ENCODE results near the gene CDCA8. TPM values are rescaled to one million over a fixed set of nuclear protein-coding genes. Genes with fewer than 3 reads are reported as not detected.

CDCA8 gene
- total RNA-seq, 4 donors from 2014 or later: 3.1 to 7.4 (median 4.0) TPM

- H3K27me3 ChIP-seq: no peaks in the 10 kb centered on the region
- no peak overlapping the region for H3K4me3 ChIP-seq
- DNase-seq: no peak
- no peak overlapping the region for H3K27ac ChIP-seq
- no peaks in the 10 kb centered on the region for H3K9me3 ChIP-seq
- TF ChIP-seq CTCF (IDR thresholded peaks at IDR 0.05) (no peak), POLR2A (IDR thresholded peaks at IDR 0.05) (no peak)
- H3K4me1 ChIP-seq: peaks cover 0 to 3% (median 0%) of the 10 kb centered on the region in 4 donors
- no peaks in the 10 kb centered on the region for H3K36me3 ChIP-seq
These were observed 20.0 kb upstream of the CDCA8 start for GRCh38 chr1:37672136-37672870.

GRCh38 chr1:37673920-37674319, 18.4 kb upstream of the CDCA8 start:
- no peak overlapping the region for H3K27ac ChIP-seq
- H3K4me3 ChIP-seq: no peak overlapping the region
- no peaks in the 10 kb centered on the region for H3K9me3 ChIP-seq
- peaks cover 0 to 3% (median 0%) of the 10 kb centered on the region in 4 donors for H3K4me1 ChIP-seq
- H3K27me3 ChIP-seq: no peaks in the 10 kb centered on the region
- TF ChIP-seq CTCF (IDR thresholded peaks at IDR 0.05) (no peak), POLR2A (IDR thresholded peaks at IDR 0.05) (no peak)
- DNase-seq: peak in 1 of 3 donors; percentile 22
- H3K36me3 ChIP-seq: no peaks in the 10 kb centered on the region

GRCh38 chr1:37676281-37677142, 15.8 kb upstream of the CDCA8 start:
- H3K27ac ChIP-seq: peak overlapping the region; percentile 1 to 50 (median 26)
- H3K36me3 ChIP-seq: no peaks in the 10 kb centered on the region
- no peaks in the 10 kb centered on the region for H3K27me3 ChIP-seq
- H3K4me1 ChIP-seq: peaks cover 0 to 3% (median 0%) of the 10 kb centered on the region in 4 donors
- no peak for DNase-seq
- H3K4me3 ChIP-seq: no peak overlapping the region
- no peaks in the 10 kb centered on the region for H3K9me3 ChIP-seq
- TF ChIP-seq CTCF (IDR thresholded peaks at IDR 0.05) (no peak), POLR2A (IDR thresholded peaks at IDR 0.05) (no peak)

GRCh38 chr1:37677143-37677439, 15.2 kb upstream of the CDCA8 start:
- H3K27ac ChIP-seq: peak overlapping the region in 1 of 4 donors; percentile 44

GRCh38 chr1:37677808-37678207, 14.5 kb upstream of the CDCA8 start:
- peaks cover 0 to 3% (median 0%) of the 10 kb centered on the region in 3 donors for H3K36me3 ChIP-seq
- no peaks in the 10 kb centered on the region for H3K9me3 ChIP-seq
- no peaks in the 10 kb centered on the region for H3K27me3 ChIP-seq
- no peak for DNase-seq
- no peak for TF ChIP-seq POLR2A (IDR thresholded peaks at IDR 0.05)
- TF ChIP-seq CTCF (IDR thresholded peaks at IDR 0.05): no peak
- no peak overlapping the region for H3K27ac ChIP-seq
- peaks cover 0 to 3% (median 0%) of the 10 kb centered on the region in 4 donors for H3K4me1 ChIP-seq
- H3K4me3 ChIP-seq: no peak overlapping the region

More at GRCh38 chr1:37677143-37677439, 15.2 kb upstream of the CDCA8 start:
- no peak for DNase-seq
- no peaks in the 10 kb centered on the region for H3K27me3 ChIP-seq
- no peaks in the 10 kb centered on the region for H3K36me3 ChIP-seq
- H3K4me3 ChIP-seq: no peak overlapping the region
- no peaks in the 10 kb centered on the region for H3K9me3 ChIP-seq
- peaks cover 0 to 3% (median 0%) of the 10 kb centered on the region in 4 donors for H3K4me1 ChIP-seq
- TF ChIP-seq CTCF (IDR thresholded peaks at IDR 0.05) (no peak), POLR2A (IDR thresholded peaks at IDR 0.05) (no peak)

All from Peyer's patch (tissue), 4 donors.